Breast epithelium (tissue), 3 donors: ENCODE results near the gene METTL5.

Source experiments
- POLR2A ChIP-seq: fragments of 450-650 bp; IDR thresholded peaks from one replicate; pipeline ENCODE4 v1.6.1; 2016; ENCODE audit warnings: antibody characterized with exemption, mild to moderate bottlenecking, moderate library complexity
- POLR2AphosphoS5 ChIP-seq, 3 donors: sonication (generic); formaldehyde crosslinking; IDR thresholded peaks; one replicate each; pipeline ENCODE4 v1.6.1; 2017; ENCODE audit warnings: antibody characterized with exemption in 3 of 3
- TF ChIP-seq, protein P1 (sequence below), 3 donors: fragments of 450-650 bp; IDR thresholded peaks; one replicate each; pipeline ENCODE4 v1.5.1; 2016 to 2017; ENCODE audit warnings: antibody characterized with exemption in 3 of 3, mild to moderate bottlenecking in 3 of 3, moderate library complexity in 3 of 3

DNA sequence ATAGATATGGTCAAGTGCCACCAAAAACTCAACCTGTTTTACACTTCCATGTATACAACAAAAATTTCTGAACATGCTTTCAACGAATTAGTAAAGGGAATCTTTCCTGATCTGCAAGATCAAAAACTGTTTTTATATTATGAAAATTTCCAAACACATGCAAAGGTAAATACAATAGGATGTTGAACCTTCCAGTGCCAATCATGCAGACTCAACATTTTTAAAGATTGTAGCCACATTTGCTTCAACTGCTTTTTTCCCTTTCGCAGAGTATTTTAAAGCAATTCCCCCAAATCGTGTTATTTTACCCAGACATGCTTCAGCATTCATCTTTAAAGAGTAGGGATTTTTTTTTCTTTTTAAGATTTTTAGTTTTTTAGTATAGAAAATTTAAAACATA is 42.9 kb upstream of the METTL5 start:
- TF ChIP-seq POLR2A (no peak), POLR2AphosphoS5 (IDR thresholded peaks at IDR 0.05) (no peak)
- TF ChIP-seq, protein P1, sequence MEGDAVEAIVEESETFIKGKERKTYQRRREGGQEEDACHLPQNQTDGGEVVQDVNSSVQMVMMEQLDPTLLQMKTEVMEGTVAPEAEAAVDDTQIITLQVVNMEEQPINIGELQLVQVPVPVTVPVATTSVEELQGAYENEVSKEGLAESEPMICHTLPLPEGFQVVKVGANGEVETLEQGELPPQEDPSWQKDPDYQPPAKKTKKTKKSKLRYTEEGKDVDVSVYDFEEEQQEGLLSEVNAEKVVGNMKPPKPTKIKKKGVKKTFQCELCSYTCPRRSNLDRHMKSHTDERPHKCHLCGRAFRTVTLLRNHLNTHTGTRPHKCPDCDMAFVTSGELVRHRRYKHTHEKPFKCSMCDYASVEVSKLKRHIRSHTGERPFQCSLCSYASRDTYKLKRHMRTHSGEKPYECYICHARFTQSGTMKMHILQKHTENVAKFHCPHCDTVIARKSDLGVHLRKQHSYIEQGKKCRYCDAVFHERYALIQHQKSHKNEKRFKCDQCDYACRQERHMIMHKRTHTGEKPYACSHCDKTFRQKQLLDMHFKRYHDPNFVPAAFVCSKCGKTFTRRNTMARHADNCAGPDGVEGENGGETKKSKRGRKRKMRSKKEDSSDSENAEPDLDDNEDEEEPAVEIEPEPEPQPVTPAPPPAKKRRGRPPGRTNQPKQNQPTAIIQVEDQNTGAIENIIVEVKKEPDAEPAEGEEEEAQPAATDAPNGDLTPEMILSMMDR (IDR thresholded peaks at IDR 0.05), result no peak
